Upper lobe of left lung (tissue), 6 donors: Measurements from ENCODE around the gene IPPK. TPM values are rescaled to one million over a fixed set of nuclear protein-coding genes. Genes with fewer than 3 reads are reported as not detected.

Source experiments
- ATAC-seq, 2 donors: fragments of 200-7000 bp; cut with Tn5 transposase; one replicate each; pipeline ENCODE4 v1.9.1; 2022; ENCODE audit warnings: mild to moderate bottlenecking in 2 of 2, moderate library complexity in 2 of 2; ENCODE audit not compliant: low FRiP score in 2 of 2
- DNase-seq, 2 donors: peaks; one replicate each; pipeline ENCODE4 v3.0.0-alpha.2; 2019 to 2020
- H3K27ac ChIP-seq, 4 donors: fragments of 200-600 bp; sonication (generic); one replicate each; pipeline ENCODE4 v1.5.1; 2016 to 2019
- H3K27me3 ChIP-seq, 4 donors: fragments of 200-600 bp; sonication (generic); one replicate each; pipeline ENCODE4 v1.5.1; 2017 to 2019
- H3K36me3 ChIP-seq, 4 donors: fragments of 200-600 bp; sonication (generic); one replicate each; pipeline ENCODE4 v1.5.1; 2016 to 2019
- H3K4me1 ChIP-seq, 4 donors: fragments of 200-600 bp; sonication (generic); one replicate each; pipeline ENCODE4 v1.5.1; 2018 to 2019
- H3K4me3 ChIP-seq, 4 donors: fragments of 200-600 bp; sonication (generic); one replicate each; pipeline ENCODE4 v1.5.1; 2017 to 2019; ENCODE audit warnings: mild to moderate bottlenecking in 2 of 4, moderate library complexity in 1 of 4
- H3K9me3 ChIP-seq, 4 donors: fragments of 200-600 bp; sonication (generic); one replicate each; pipeline ENCODE4 v1.5.1; 2018 to 2019
- CTCF ChIP-seq, 6 experiments: fragments of 450-650 bp in 4 of 6; fragments of 200-600 bp in 2 of 6; sonication (generic) in 2 of 6; IDR thresholded peaks; one replicate each; pipeline ENCODE4 v1.5.1; 2016 to 2019; ENCODE audit warnings: antibody characterized with exemption in 6 of 6
- EP300 ChIP-seq, 4 donors: sonication (generic); formaldehyde crosslinking; IDR thresholded peaks; one replicate each; pipeline ENCODE4 v1.5.1; 2017; ENCODE audit warnings: antibody characterized with exemption in 4 of 4, control low read depth in 2 of 4
- POLR2A ChIP-seq, 4 donors: fragments of 450-650 bp; IDR thresholded peaks; one replicate each; pipeline ENCODE4 v1.5.1; 2016 to 2017; ENCODE audit warnings: antibody characterized with exemption in 4 of 4, mild to moderate bottlenecking in 2 of 4
- POLR2AphosphoS5 ChIP-seq, 2 donors: sonication (generic); formaldehyde crosslinking; IDR thresholded peaks; one replicate each; pipeline ENCODE4 v1.5.1; 2017; ENCODE audit warnings: antibody characterized with exemption in 2 of 2
- total RNA-seq, 6 donors: library from RNA; depleted of rRNA in 4 of 6; stranded (reverse); fragments of >200 nt in 4 of 6; gene quantifications; one replicate each; pipeline versions ENCODE4 v1.1.0 to v1.2.1, GENCODE V29; 2016 to 2021
- donor health status: DM: no; HTN: no; CAD: no; lungs with moderate emphysema.
- donor health status: DM: no; HTN: yes; CAD: no; lungs with severe emphysema.

Gene IPPK
- total RNA-seq, 6 donors from 2014 or later, result 4.7 to 16.6 (median 6.5) TPM

GRCh38 chr9:92564504-92564903 is 105.4 kb downstream of the IPPK start:
- Histone ChIP-seq H3K27ac (no peak overlapping the region), H3K9me3 (no peaks in the 10 kb centered on the region), H3K4me3 (no peak overlapping the region), H3K27me3 (no peaks in the 10 kb centered on the region), H3K36me3 (no peaks in the 10 kb centered on the region), H3K4me1 (no peaks in the 10 kb centered on the region)
- TF ChIP-seq CTCF (IDR thresholded peaks at IDR 0.05) (no peak), POLR2A (IDR thresholded peaks at IDR 0.05) (no peak), POLR2AphosphoS5 (IDR thresholded peaks at IDR 0.05) (no peak), EP300 (IDR thresholded peaks at IDR 0.05) (no peak)
- ATAC-seq (peak in 1 of 2 donors; percentile 62), DNase-seq (no peak)

Other genes with a start within 250 kb of the IPPK start
- gene OMD, start 245.7 kb downstream of the IPPK start, total RNA-seq, result 1 to 10 TPM in 5 of 6 donors, under 1 TPM in 1; 0.67 to 8.1 (median 4.7) TPM
- gene ASPN, start 187.6 kb downstream of the IPPK start, total RNA-seq, result 1 to 10 TPM in 5 of 6 donors, not detected in 1; 3.2 to 9.6 (median 5.8) TPM
- gene ECM2, start 134.1 kb downstream of the IPPK start, total RNA-seq, result 10 to 100 TPM in 1 of 6 donors, 1 to 10 TPM in 5; 2.1 to 11.3 (median 8.5) TPM
- gene BICD2, start 94.7 kb upstream of the IPPK start, total RNA-seq, result 10 to 100 TPM; 33.8 to 50.1 (median 45.1) TPM
- 10 to 100 TPM in 2 of 6 donors, 1 to 10 TPM in 4; 5.4 to 15.4 (median 8.9) TPM for gene ZNF484, start 207.9 kb upstream of the IPPK start, total RNA-seq